ENCODE results near the gene PTPRK.

PTPRK gene

GRCh38 chr6:128515550-128516513, 4.6 kb downstream of the PTPRK start:
- no peak for ATAC-seq

- no peak for ATAC-seq
These were observed 6.5 kb downstream of the PTPRK start for GRCh38 chr6:128513878-128514277.

- ATAC-seq = no peak
These were observed 8.1 kb downstream of the PTPRK start for GRCh38 chr6:128512296-128512695.

- ATAC-seq = no peak
These were observed 8.9 kb downstream of the PTPRK start for GRCh38 chr6:128511506-128511905.

- no peak for ATAC-seq
These were observed 10.7 kb downstream of the PTPRK start for GRCh38 chr6:128509709-128510108.

- ATAC-seq = no peak
These were observed 11.7 kb downstream of the PTPRK start for GRCh38 chr6:128508588-128509296.

- no peak for ATAC-seq
These were observed 12.8 kb downstream of the PTPRK start for GRCh38 chr6:128507337-128508310.

- ATAC-seq = no peak
These were observed 14.8 kb downstream of the PTPRK start for GRCh38 chr6:128505603-128506002.

- ATAC-seq = no peak
These were observed 16.3 kb downstream of the PTPRK start for GRCh38 chr6:128504003-128504654.

- ATAC-seq = no peak
These were observed 19.4 kb downstream of the PTPRK start for GRCh38 chr6:128500749-128501600.

- no peak for ATAC-seq
These were observed 20.4 kb downstream of the PTPRK start for GRCh38 chr6:128500014-128500413.

- ATAC-seq = no peak
These were observed 21.2 kb downstream of the PTPRK start for GRCh38 chr6:128499079-128499731.

GRCh38 chr6:128498234-128498633, 22.2 kb downstream of the PTPRK start:
- ATAC-seq = no peak

- ATAC-seq = no peak
These were observed 24.7 kb downstream of the PTPRK start for GRCh38 chr6:128495536-128496333.

- no peak for ATAC-seq
These were observed 26.0 kb downstream of the PTPRK start for GRCh38 chr6:128494440-128494839.

GRCh38 chr6:128493877-128494276, 26.5 kb downstream of the PTPRK start:
- ATAC-seq = no peak

GRCh38 chr6:128492386-128492785, 28.0 kb downstream of the PTPRK start:
- ATAC-seq = no peak

- ATAC-seq = no peak
These were observed 28.7 kb downstream of the PTPRK start for GRCh38 chr6:128491610-128492206.

- no peak for ATAC-seq
These were observed 29.3 kb downstream of the PTPRK start for GRCh38 chr6:128491100-128491581.
